GM12874 (cell line): ENCODE measurements around the gene LRP11.

Experiments
- CTCF ChIP-seq: IDR thresholded peaks from 2 replicates; pipeline ENCODE4 v1.5.1; 2011; ENCODE audit warnings: low read depth, mild to moderate bottlenecking, control low read depth, low read length, moderate library complexity; ENCODE audit not compliant: insufficient read depth

The LRP11 gene

GRCh38 chr6:149899926-149900619, 35.9 kb upstream of the LRP11 start:
- TF ChIP-seq CTCF: no peak

- TF ChIP-seq CTCF: no peak
These were observed 35.3 kb upstream of the LRP11 start for GRCh38 chr6:149899486-149899885.

- TF ChIP-seq CTCF: no peak
These were observed 34.8 kb upstream of the LRP11 start for GRCh38 chr6:149898966-149899365.

GRCh38 chr6:149897855-149898744, 33.9 kb upstream of the LRP11 start, which contains the start of gene RAET1E:
TSS of gene RAET1E (minus strand) at chr6:149898113. CDS start at chr6:149890901, 7,212 bp downstream.
- no peak for TF ChIP-seq CTCF

GRCh38 chr6:149897015-149897697, 33.0 kb upstream of the LRP11 start:
- TF ChIP-seq CTCF: no peak

GRCh38 chr6:149896491-149896890, 32.3 kb upstream of the LRP11 start:
- TF ChIP-seq CTCF: no peak

GRCh38 chr6:149895833-149896271, 31.7 kb upstream of the LRP11 start:
- TF ChIP-seq CTCF: no peak
